Mesothelial cell of epicardium (in vitro differentiated cells): ENCODE data around the gene TXNDC17. TPM values are rescaled to one million over a fixed set of nuclear protein-coding genes. Genes with fewer than 3 reads are reported as not detected.

ENCODE experiments used
- DNase-seq, 2 experiments: peaks; one replicate each; pipeline ENCODE4 v3.0.0; 2021; ENCODE audit warnings: low spot score in 2 of 2; ENCODE audit not compliant: unreplicated experiment in 2 of 2
- H3K27ac Mint-ChIP-seq: 2 replicates; pipeline ENCODE4 v1.8.0; 2021; ENCODE audit warnings: mixed read lengths
- H3K27me3 Mint-ChIP-seq: 2 replicates; pipeline ENCODE4 v1.8.0; 2021; ENCODE audit warnings: low read depth, mixed read lengths
- H3K36me3 Mint-ChIP-seq: 2 replicates; pipeline ENCODE4 v1.8.0; 2021; ENCODE audit warnings: mixed read lengths
- H3K4me1 Mint-ChIP-seq: 2 replicates; pipeline ENCODE4 v1.8.0; 2021; ENCODE audit warnings: mixed read lengths
- H3K4me3 Mint-ChIP-seq: 2 replicates; pipeline ENCODE4 v1.8.0; 2021; ENCODE audit warnings: mild to moderate bottlenecking, moderate library complexity, mixed read lengths
- H3K9me3 Mint-ChIP-seq: 2 replicates; pipeline ENCODE4 v1.8.0; 2021; ENCODE audit warnings: mixed read lengths
- CTCF ChIP-seq: fragments of 200-600 bp; sonication (generic); IDR thresholded peaks from one replicate; pipeline ENCODE4 v1.5.0; 2021; ENCODE audit warnings: antibody characterized with exemption; ENCODE audit not compliant: unreplicated experiment
- total RNA-seq: library from RNA; stranded (reverse); gene quantifications from 3 replicates; pipeline ENCODE4 v1.2.1, GENCODE V29; 2021

TXNDC17 gene
- total RNA-seq, 1 donor from 2014 or later, result 52.4 TPM

- no peak for TF ChIP-seq CTCF
- DNase-seq, result no peak
- Mint-ChIP-seq H3K4me3 (no peak overlapping the region), H3K27me3 (peaks cover 38% of the 10 kb centered on the region), H3K36me3 (no peaks in the 10 kb centered on the region), H3K4me1 (no peaks in the 10 kb centered on the region), H3K27ac (no peak overlapping the region), H3K9me3 (no peaks in the 10 kb centered on the region)
These were observed 27.4 kb downstream of the TXNDC17 start for GRCh38 chr17:6668219-6668618.

- Mint-ChIP-seq H3K4me1 (no peaks in the 10 kb centered on the region), H3K36me3 (no peaks in the 10 kb centered on the region), H3K27me3 (peaks cover 34% of the 10 kb centered on the region), H3K4me3 (no peak overlapping the region), H3K9me3 (no peaks in the 10 kb centered on the region), H3K27ac (no peak overlapping the region)
- TF ChIP-seq CTCF, result no peak
- no peak for DNase-seq
These were observed 28.0 kb downstream of the TXNDC17 start for GRCh38 chr17:6668727-6669425.

GRCh38 chr17:6669479-6670212 lies 28.8 kb downstream of the TXNDC17 start:
- H3K9me3 Mint-ChIP-seq, result no peaks in the 10 kb centered on the region
- H3K36me3 Mint-ChIP-seq, result no peaks in the 10 kb centered on the region
- no peak for TF ChIP-seq CTCF
- no peaks in the 10 kb centered on the region for H3K4me1 Mint-ChIP-seq
- DNase-seq, result no peak
- no peak overlapping the region for H3K4me3 Mint-ChIP-seq
- H3K27me3 Mint-ChIP-seq, result peaks cover 30% of the 10 kb centered on the region
- no peak overlapping the region for H3K27ac Mint-ChIP-seq

GRCh38 chr17:6670571-6670970 lies 29.7 kb downstream of the TXNDC17 start:
- Mint-ChIP-seq H3K27ac (no peak overlapping the region), H3K4me1 (no peaks in the 10 kb centered on the region), H3K27me3 (peaks cover 30% of the 10 kb centered on the region), H3K36me3 (no peaks in the 10 kb centered on the region), H3K4me3 (no peak overlapping the region), H3K9me3 (no peaks in the 10 kb centered on the region)
- TF ChIP-seq CTCF, result no peak
- no peak for DNase-seq

- no peak for DNase-seq
- no peaks in the 10 kb centered on the region for H3K9me3 Mint-ChIP-seq
- H3K27ac Mint-ChIP-seq, result no peak overlapping the region
- H3K4me1 Mint-ChIP-seq, result no peaks in the 10 kb centered on the region
- no peak overlapping the region for H3K4me3 Mint-ChIP-seq
- no peak for TF ChIP-seq CTCF
- no peaks in the 10 kb centered on the region for H3K36me3 Mint-ChIP-seq
- H3K27me3 Mint-ChIP-seq, result peaks cover 28% of the 10 kb centered on the region
These were observed 30.1 kb downstream of the TXNDC17 start for GRCh38 chr17:6670999-6671398.
